ENCODE measurements around the gene IGFBP6.
"Not testable (repeated sequence)": the region's sequence is repeated elsewhere in the genome, so short reads cannot be mapped to it uniquely, and the experiment has no call there.

IGFBP6 gene

GRCh38 chr12:53090105-53090504 lies 7.4 kb upstream of the IGFBP6 start:
- peaks cover 11% of the 10 kb centered on the region for H3K4me1 Mint-ChIP-seq
- H3K27me3 Mint-ChIP-seq (ENCODE audit: low read depth, poor library complexity): peaks cover 45% of the 10 kb centered on the region
- H3K27ac Mint-ChIP-seq: no peak overlapping the region
- DNase-seq: no peak
- no peak overlapping the region for H3K4me3 Mint-ChIP-seq
- H3K9me3 Mint-ChIP-seq: peaks cover 6% of the 10 kb centered on the region
- H3K36me3 Mint-ChIP-seq (ENCODE audit: low read depth): no peaks in the 10 kb centered on the region
- TF ChIP-seq CTCF (IDR thresholded peaks at IDR 0.05): no peak

- Mint-ChIP-seq H3K9me3 (peaks cover 2% of the 10 kb centered on the region), H3K36me3 (ENCODE audit: low read depth) (no peaks in the 10 kb centered on the region), H3K27me3 (ENCODE audit: low read depth, poor library complexity) (peaks cover 41% of the 10 kb centered on the region), H3K27ac (no peak overlapping the region), H3K4me1 (peaks cover 11% of the 10 kb centered on the region), H3K4me3 (no peak overlapping the region)
- no peak for TF ChIP-seq CTCF (IDR thresholded peaks at IDR 0.05)
- no peak for DNase-seq
Observed at GRCh38 chr12:53090554-53090953, 6.9 kb upstream of the IGFBP6 start.

GRCh38 chr12:53091756-53092155 lies 5.7 kb upstream of the IGFBP6 start:
- Mint-ChIP-seq H3K36me3 (ENCODE audit: low read depth) (no peaks in the 10 kb centered on the region), H3K4me1 (peaks cover 20% of the 10 kb centered on the region), H3K27ac (no peak overlapping the region), H3K9me3 (no peaks in the 10 kb centered on the region), H3K4me3 (no peak overlapping the region), H3K27me3 (ENCODE audit: low read depth, poor library complexity) (peaks cover 48% of the 10 kb centered on the region)
- no peak for DNase-seq
- TF ChIP-seq CTCF (IDR thresholded peaks at IDR 0.05): no peak

- DNase-seq: no peak
- Mint-ChIP-seq H3K27me3 (ENCODE audit: low read depth, poor library complexity) (peaks cover 60% of the 10 kb centered on the region), H3K9me3 (no peaks in the 10 kb centered on the region), H3K4me3 (no peak overlapping the region), H3K27ac (no peak overlapping the region), H3K36me3 (ENCODE audit: low read depth) (no peaks in the 10 kb centered on the region), H3K4me1 (peaks cover 39% of the 10 kb centered on the region)
- TF ChIP-seq CTCF (IDR thresholded peaks at IDR 0.05): no peak
Observed at GRCh38 chr12:53093777-53094393, 3.6 kb upstream of the IGFBP6 start.

GRCh38 chr12:53094394-53094787 lies 3.1 kb upstream of the IGFBP6 start:
- Mint-ChIP-seq H3K36me3 (ENCODE audit: low read depth) (no peaks in the 10 kb centered on the region), H3K4me1 (peaks cover 44% of the 10 kb centered on the region), H3K9me3 (no peaks in the 10 kb centered on the region), H3K27me3 (ENCODE audit: low read depth, poor library complexity) (peaks cover 62% of the 10 kb centered on the region), H3K27ac (no peak overlapping the region), H3K4me3 (no peak overlapping the region)
- no peak for TF ChIP-seq CTCF (IDR thresholded peaks at IDR 0.05)
- DNase-seq: no peak

GRCh38 chr12:53094796-53095595 lies 2.5 kb upstream of the IGFBP6 start:
- H3K4me3 Mint-ChIP-seq; H3K9me3 Mint-ChIP-seq; DNase-seq; H3K27ac Mint-ChIP-seq; H3K36me3 Mint-ChIP-seq (ENCODE audit: low read depth): not testable (repeated sequence)
- H3K4me1 Mint-ChIP-seq: peaks cover 45% of the 10 kb centered on the region
- H3K27me3 Mint-ChIP-seq (ENCODE audit: low read depth, poor library complexity): peaks cover 62% of the 10 kb centered on the region

GRCh38 chr12:53095596-53095895 lies 1.9 kb upstream of the IGFBP6 start:
- H3K4me3 Mint-ChIP-seq; H3K9me3 Mint-ChIP-seq; H3K36me3 Mint-ChIP-seq (ENCODE audit: low read depth); DNase-seq; H3K27ac Mint-ChIP-seq: not testable (repeated sequence)
- H3K4me1 Mint-ChIP-seq: peaks cover 45% of the 10 kb centered on the region
- H3K27me3 Mint-ChIP-seq (ENCODE audit: low read depth, poor library complexity): peaks cover 57% of the 10 kb centered on the region
